HepG2 (cell line): ENCODE measurements around the gene JTB. TPM values are rescaled to one million over a fixed set of nuclear protein-coding genes. Genes with fewer than 3 reads are reported as not detected.
A peak's percentile ranks its signal among the peaks of the same experiment; 100 is the strongest.
"Not testable (repeated sequence)": the region's sequence is repeated elsewhere in the genome, so short reads cannot be mapped to it uniquely, and the experiment has no call there.

Experiments used
- ATAC-seq: fragments of 200-7000 bp; cut with Tn5 transposase; 3 replicates; pipeline ENCODE4 v1.9.1; 2020; ENCODE audit warnings: mild to moderate bottlenecking, moderate library complexity
- BruUV-seq: library from RNA; stranded (reverse); fragments of 400-500 nt; replicated peaks from 2 replicates; lab custom pipeline; 2021; lab: Mats Ljungman, UMichigan
- CTCF ChIA-PET: fragments of 300-600 bp; formaldehyde crosslinking; extraction: SDS; loops from one replicate; lab custom pipeline; 2021; ENCODE audit warnings: low total read pairs, inconsistent platforms, low intra/inter-chr PET ratio; lab: Yijun Ruan, JAX
- POLR2A ChIA-PET: fragments of 350-600 bp; sonication (Branson Sonifier 250); formaldehyde crosslinking; loops from one replicate; lab custom pipeline; 2020; ENCODE audit warnings: antibody characterized with exemption, inconsistent platforms; lab: Yijun Ruan, JAX
- DNase-seq: peaks from one replicate; pipeline ENCODE4 v3.0.0-alpha.2; 2015; ENCODE audit warnings: low spot score
- FAIRE-seq: peaks from 3 replicates; lab custom pipeline; 2011; peaks lifted over from hg19 to GRCh38; lab: Jason Lieb, UNC
- H2AFZ ChIP-seq: one replicate; pipeline ENCODE4 v1.6.1; 2011; ENCODE audit warnings: low read length, inconsistent platforms
- H3K27ac ChIP-seq: fragments of 300-600 bp; 3 replicates; pipeline ENCODE4 v1.8.0; 2011; ENCODE audit warnings: mixed run types, mild to moderate bottlenecking, mixed read lengths, low read length, inconsistent platforms; ENCODE audit not compliant: insufficient read depth; ENCODE audit errors: extremely low read length
- H3K27me3 ChIP-seq, 2 experiments: fragments of 200-600 bp in 1 of 2; 2 replicates in 1 of 2; 3 replicates in 1 of 2; pipeline versions ENCODE4 v1.6.0 to v1.8.0; 2011; ENCODE audit warnings: low read length in 2 of 2, mild to moderate bottlenecking in 2 of 2, moderate library complexity in 2 of 2, inconsistent platforms in 1 of 2; ENCODE audit not compliant: insufficient read depth in 2 of 2, control insufficient read depth in 1 of 2
- H3K36me3 ChIP-seq, 2 experiments: fragments of 200-600 bp in 1 of 2; replicated peaks in 1 of 2; 2 replicates in 1 of 2; 3 replicates in 1 of 2; pipeline versions ENCODE4 v1.5.1 to v1.8.0; 2011; ENCODE audit warnings: low read length in 2 of 2, inconsistent platforms in 1 of 2; ENCODE audit not compliant: insufficient read depth in 2 of 2, control insufficient read depth in 1 of 2
- H3K4me1 ChIP-seq: 2 replicates; pipeline ENCODE4 v1.5.1; 2012; ENCODE audit warnings: low read length, inconsistent platforms; ENCODE audit not compliant: insufficient read depth
- H3K4me2 ChIP-seq: 2 replicates; pipeline ENCODE4 v1.6.0; 2011; ENCODE audit warnings: low read depth, low read length, inconsistent platforms
- H3K4me3 ChIP-seq, 3 experiments: fragments of 200-600 bp in 1 of 3; sonication (generic), shearing (Covaris generic) in 1 of 3; replicated peaks in 1 of 3; 2 replicates each; pipeline ENCODE4 v1.5.1; 2011 to 2016; ENCODE audit warnings: low read length in 3 of 3, inconsistent platforms in 2 of 3, low read depth in 2 of 3, mild to moderate bottlenecking in 2 of 3, control low read depth in 1 of 3, mixed read lengths in 1 of 3; ENCODE audit not compliant: insufficient read depth in 1 of 3
- H3K79me2 ChIP-seq: one replicate; pipeline ENCODE4 v1.6.1; 2011; ENCODE audit warnings: low read length, inconsistent platforms; ENCODE audit not compliant: insufficient read depth
- H3K9ac ChIP-seq: 2 replicates; pipeline ENCODE4 v1.6.0; 2011; ENCODE audit warnings: mild to moderate bottlenecking, low read depth, low read length, inconsistent platforms; ENCODE audit not compliant: insufficient read depth
- H3K9me3 ChIP-seq: 2 replicates; pipeline ENCODE4 v1.5.1; 2012; ENCODE audit warnings: mild to moderate bottlenecking, low read length
- H4K20me1 ChIP-seq: 2 replicates; pipeline ENCODE4 v1.6.0; 2011; ENCODE audit warnings: inconsistent platforms, mild to moderate bottlenecking, low read length, moderate library complexity; ENCODE audit not compliant: insufficient read depth
- FOXK1 ChIP-seq: sonication (generic); formaldehyde crosslinking; IDR thresholded peaks from 2 replicates; pipeline ENCODE4 v1.4.0; 2020; ENCODE audit warnings: low read depth, missing genetic modification reagents, borderline replicate concordance
- MAFF ChIP-seq: IDR thresholded peaks from 2 replicates; pipeline ENCODE4 v1.6.1; 2011; ENCODE audit warnings: low read depth, low read length, improper control_type of control experiment
- MAFK ChIP-seq, 2 experiments: IDR thresholded peaks in 1 of 2; conservative IDR thresholded peaks in 1 of 2; 2 replicates each; pipeline ENCODE4 v1.6.1; 2011; ENCODE audit warnings: improper control_type of control experiment in 2 of 2, low read length in 2 of 2
- MEIS2 ChIP-seq: sonication (generic); formaldehyde crosslinking; IDR thresholded peaks from 2 replicates; pipeline ENCODE4 v1.9.0; 2021; ENCODE audit warnings: mild to moderate bottlenecking, missing genetic modification reagents
- POLR2AphosphoS2 ChIP-seq: IDR thresholded peaks from 2 replicates; pipeline ENCODE4 v1.6.1; 2011; ENCODE audit warnings: low read depth, low read length, improper control_type of control experiment
- RNF2 ChIP-seq: fragments of 450-650 bp; conservative IDR thresholded peaks from 2 replicates; pipeline ENCODE4 v1.6.1; 2016; ENCODE audit warnings: low read depth
- THAP8 ChIP-seq: sonication (generic); formaldehyde crosslinking; IDR thresholded peaks from 2 replicates; pipeline ENCODE4 v1.5.1; 2020; ENCODE audit warnings: missing genetic modification reagents, mild to moderate bottlenecking, borderline replicate concordance
- WIZ ChIP-seq: sonication (generic); formaldehyde crosslinking; IDR thresholded peaks from 2 replicates; pipeline ENCODE4 v1.5.1; 2020; ENCODE audit warnings: mild to moderate bottlenecking, missing genetic modification reagents
- ZFYVE20 ChIP-seq: sonication (generic); formaldehyde crosslinking; IDR thresholded peaks from 2 replicates; pipeline ENCODE4 v1.8.0; 2023; ENCODE audit warnings: low read depth, mild to moderate bottlenecking, moderate library complexity, missing genetic modification reagents, borderline replicate concordance
- ZKSCAN1 ChIP-seq: fragments of 150-350 bp; IDR thresholded peaks from 2 replicates; pipeline ENCODE4 v1.6.1; 2014; ENCODE audit warnings: low read length
- ZNF260 ChIP-seq: sonication (generic); formaldehyde crosslinking; IDR thresholded peaks from 2 replicates; pipeline ENCODE4 v1.4.0; 2020; ENCODE audit warnings: missing genetic modification reagents, low read depth, mild to moderate bottlenecking, borderline replicate concordance
- ZNF432 ChIP-seq: sonication (generic); formaldehyde crosslinking; IDR thresholded peaks from 2 replicates; pipeline ENCODE4 v1.5.0; 2020; ENCODE audit warnings: missing genetic modification reagents, mild to moderate bottlenecking, borderline replicate concordance
- ZNF746 ChIP-seq: sonication (generic); formaldehyde crosslinking; IDR thresholded peaks from 2 replicates; pipeline ENCODE4 v1.8.0; 2022; ENCODE audit warnings: mild to moderate bottlenecking, missing genetic modification reagents
- WGBS: methylation state at CpG from one replicate; pipeline ENCODE4 v1.1.6; 2017; ENCODE audit warnings: low lambda C conversion rate; 5-methylcytosine and 5-hydroxymethylcytosine counted together
- in situ Hi-C: cut with HindIII; loops from 2 replicates; pipeline ENCODE4 v1.10.0; 2017; ENCODE audit warnings: low pct_unique_long_range_greater_than_20kb; ENCODE audit not compliant: extremely low pct_ligation_motif_present
- intact Hi-C: fragments of 100-400 bp; cut with micrococcal nuclease; formaldehyde crosslinking; loops from one replicate; pipeline ENCODE4 v1.10.0; 2022; ENCODE audit not compliant: unreplicated experiment
- polyA plus RNA-seq, 8 experiments: library from polyadenylated mRNA; depleted of rRNA in 3 of 8; stranded (reverse) in 7 of 8; unstranded in 1 of 8; fragments of >200 nt; fragmentation: Illumina TruSeq in 4 of 8; extraction: Trizol in 4 of 8; gene quantifications; 2 replicates each; pipeline versions ENCODE4 v1.2.1 to v1.2.3, GENCODE V29; 2011 to 2016; ENCODE audit warnings: low read depth in 4 of 8, missing spikeins in 1 of 8, mixed read lengths in 1 of 8; ENCODE audit not compliant: insufficient read depth in 1 of 8
- total RNA-seq, 5 experiments: library from RNA; depleted of rRNA; stranded (reverse); fragments of >200 nt; fragmentation: Illumina TruSeq; extraction: Trizol; gene quantifications; 2 replicates each; pipeline ENCODE4 v1.2.3, GENCODE V29; 2016; ENCODE audit warnings: low read depth in 1 of 5

JTB gene
- total and polyA plus RNA-seq, 2 of the 13 experiments (the other 11 are each of a cell fraction or from before 2014, with no cell fraction given), result 96.7 to 99.2 TPM

GRCh38 chr1:153996882-153997281 is 19.4 kb upstream of the JTB start:
- TF ChIP-seq MAFK (conservative IDR thresholded peaks at IDR 0.05 in 1 of 2, IDR thresholded peaks at IDR 0.05 in 1 of 2; ENCODE audit: low read length in 2 of 2) (peak; percentile 16 to 67; a peak in 3 of 4 replicates), MAFF (peak; percentile 40; the same call in 1 of the 2 replicates)
- intact Hi-C loops, H3K4me2 ChIP-seq, H3K9me3 ChIP-seq, FAIRE-seq, H3K79me2 ChIP-seq, in situ Hi-C loops, CTCF ChIA-PET, H3K4me3 ChIP-seq, H2AFZ ChIP-seq, DNase-seq, H3K27ac ChIP-seq, POLR2A ChIA-PET, H3K9ac ChIP-seq, H3K27me3 ChIP-seq, BruUV-seq: not testable (repeated sequence)
- WGBS, result 89% methylated on average over 10 of the region's 10 CpGs
- ATAC-seq, result peak; percentile 18
- peaks cover 49% of the 10 kb centered on the region for H3K4me1 ChIP-seq
- peaks cover 2 to 13% of the 10 kb centered on the region in 2 experiments; a peak in 4 of 5 replicates for H3K36me3 ChIP-seq
- peaks cover 12% of the 10 kb centered on the region for H4K20me1 ChIP-seq

GRCh38 chr1:153995640-153996039 is 18.2 kb upstream of the JTB start:
- BruUV-seq, result no TSS peak
- H3K36me3 ChIP-seq, result peaks cover 2 to 16% of the 10 kb centered on the region in 2 experiments; a peak in 4 of 5 replicates
- FAIRE-seq (no peak), ATAC-seq (no peak), DNase-seq (no peak)
- in situ Hi-C loops (no loop called here), intact Hi-C loops (no loop called here)
- peaks cover 12% of the 10 kb centered on the region for H4K20me1 ChIP-seq
- H3K9me3 ChIP-seq, result no peaks in the 10 kb centered on the region
- no peak overlapping the region for H2AFZ ChIP-seq
- ChIA-PET POLR2A (interaction anchor here (1.1 kb wide), 1 partner anchor 28 kb away, joined by 4 read pairs; the partner anchor contains the start of gene CREB3L4), CTCF (no interaction called here)
- H3K27me3 ChIP-seq, result no peaks in the 10 kb centered on the region; a peak in 1 of 5 replicates
- no peak overlapping the region for H3K27ac ChIP-seq
- WGBS, result 97% methylated on average over 11 of the region's 11 CpGs
- H3K4me1 ChIP-seq, result peaks cover 42% of the 10 kb centered on the region
- no peak overlapping the region for H3K9ac ChIP-seq
- H3K79me2 ChIP-seq, result peaks cover 15% of the 10 kb centered on the region
- H3K4me3 ChIP-seq, result no peak overlapping the region
- H3K4me2 ChIP-seq, result no peak overlapping the region
- TF ChIP-seq WIZ (CRISPR knock-in tag), result no peak
- TF ChIP-seq ZNF432 (CRISPR knock-in tag), result no peak
- TF ChIP-seq ZFYVE20 (CRISPR knock-in tag), result no peak
- no peak for TF ChIP-seq ZKSCAN1
- no peak for TF ChIP-seq FOXK1
- TF ChIP-seq RNF2, result no peak
- no peak for TF ChIP-seq POLR2AphosphoS2
- TF ChIP-seq THAP8 (CRISPR knock-in tag), result no peak
- TF ChIP-seq MEIS2 (CRISPR knock-in tag), result no peak
- TF ChIP-seq ZNF260 (CRISPR knock-in tag), result no peak
- no peak for TF ChIP-seq ZNF746 (CRISPR knock-in tag)
